Prostate gland (tissue), 2 donors: ENCODE measurements around the gene ETFB. TPM values are rescaled to one million over a fixed set of nuclear protein-coding genes. Genes with fewer than 3 reads are reported as not detected.

Source experiments
- DNase-seq: peaks from one replicate; pipeline ENCODE4 v3.0.0-alpha.2; 2019; ENCODE audit warnings: low spot score
- H3K27ac ChIP-seq, 2 donors: fragments of 200-600 bp; sonication (generic); 2 replicates each; pipeline ENCODE4 v1.5.1; 2017 to 2019
- H3K27me3 ChIP-seq: fragments of 200-600 bp; sonication (generic); replicated peaks from 2 replicates; pipeline ENCODE4 v1.5.1; 2019; ENCODE audit not compliant: insufficient read depth
- H3K36me3 ChIP-seq, 2 donors: fragments of 200-600 bp; sonication (generic); 1 replicate in 1 of 2; 2 replicates in 1 of 2; pipeline versions ENCODE4 v1.5.1 to v1.8.1; 2017 to 2019
- H3K4me1 ChIP-seq: fragments of 200-600 bp; sonication (generic); replicated peaks from 2 replicates; pipeline ENCODE4 v1.5.1; 2019
- H3K4me3 ChIP-seq, 2 donors: fragments of 200-600 bp; sonication (generic); 2 replicates each; pipeline ENCODE4 v1.5.1; 2017 to 2019
- H3K9me3 ChIP-seq: fragments of 200-600 bp; sonication (generic); 2 replicates; pipeline ENCODE4 v1.5.1; 2017
- CTCF ChIP-seq, 4 experiments: fragments of 200-600 bp in 2 of 4; fragments of 450-650 bp in 2 of 4; sonication (generic) in 2 of 4; IDR thresholded peaks; 1 replicate in 3 of 4; 2 replicates in 1 of 4; pipeline ENCODE4 v1.5.1; 2016 to 2019; ENCODE audit warnings: antibody characterized with exemption in 4 of 4, mild to moderate bottlenecking in 2 of 4, moderate library complexity in 2 of 4
- POLR2A ChIP-seq: fragments of 450-650 bp; IDR thresholded peaks from one replicate; pipeline ENCODE4 v1.6.1; 2016; ENCODE audit warnings: antibody characterized with exemption, mild to moderate bottlenecking
- POLR2AphosphoS5 ChIP-seq: sonication (generic); formaldehyde crosslinking; IDR thresholded peaks from one replicate; pipeline ENCODE4 v1.6.1; 2017; ENCODE audit warnings: antibody characterized with exemption
- WGBS: methylation state at CpG from one replicate; pipeline ENCODE4 v1.1.5; 2018; 5-methylcytosine and 5-hydroxymethylcytosine counted together
- intact Hi-C: fragments of 100-400 bp; cut with DNase I; formaldehyde crosslinking; loops from one replicate; pipeline ENCODE4 v1.14.2; 2022
- total RNA-seq, 2 donors: library from RNA; depleted of rRNA; stranded (reverse); fragments of >200 nt; gene quantifications; one replicate each; pipeline ENCODE4 v1.1.0, GENCODE V29; 2016

ETFB gene
- total RNA-seq, 2 donors from 2014 or later = 82.8 to 118 TPM

- no peaks in the 10 kb centered on the region for H3K27me3 ChIP-seq
- no peaks in the 10 kb centered on the region for H3K36me3 ChIP-seq
- 89% methylated on average over 4 of the region's 4 CpGs for WGBS
- DNase-seq = no peak
- H3K4me3 ChIP-seq = no peak overlapping the region
- intact Hi-C loops = no loop called here
- H3K27ac ChIP-seq = no peak overlapping the region
- H3K4me1 ChIP-seq = peaks cover under 1% of the 10 kb centered on the region
- H3K9me3 ChIP-seq = no peaks in the 10 kb centered on the region
- TF ChIP-seq POLR2AphosphoS5 (no peak), CTCF (IDR thresholded peaks at IDR 0.05) (no peak), POLR2A (no peak)
These were observed 6.9 kb downstream of the ETFB start for GRCh38 chr19:51359294-51359693.

GRCh38 chr19:51357952-51358351, 8.2 kb downstream of the ETFB start:
- H3K36me3 ChIP-seq = no peaks in the 10 kb centered on the region
- peaks cover 4% of the 10 kb centered on the region for H3K4me1 ChIP-seq
- no peaks in the 10 kb centered on the region for H3K27me3 ChIP-seq
- H3K4me3 ChIP-seq = no peak overlapping the region
- WGBS = 83% methylated on average over 7 of the region's 7 CpGs
- intact Hi-C loops = no loop called here
- H3K27ac ChIP-seq = no peak overlapping the region
- H3K9me3 ChIP-seq = no peaks in the 10 kb centered on the region
- DNase-seq = no peak
- TF ChIP-seq POLR2AphosphoS5 = no peak
- no peak for TF ChIP-seq CTCF (IDR thresholded peaks at IDR 0.05)
- no peak for TF ChIP-seq POLR2A

- TF ChIP-seq POLR2A (no peak), POLR2AphosphoS5 (no peak), CTCF (IDR thresholded peaks at IDR 0.05) (no peak)
These were observed 9.9 kb downstream of the ETFB start for GRCh38 chr19:51356159-51356801.

GRCh38 chr19:51354742-51355148, 11.4 kb downstream of the ETFB start:
- Histone ChIP-seq H3K4me3 (no peak overlapping the region), H3K9me3 (no peaks in the 10 kb centered on the region), H3K4me1 (peaks cover 4% of the 10 kb centered on the region), H3K27ac (no peak overlapping the region), H3K27me3 (no peaks in the 10 kb centered on the region), H3K36me3 (no peaks in the 10 kb centered on the region)
- TF ChIP-seq POLR2AphosphoS5 (peak; percentile 4), CTCF (IDR thresholded peaks at IDR 0.05) (no peak), POLR2A (no peak)
- DNase-seq = no peak
- WGBS = 28% methylated on average over 8 of the region's 8 CpGs
- intact Hi-C loops = no loop called here

More at GRCh38 chr19:51356159-51356801, 9.9 kb downstream of the ETFB start:
- WGBS = 95% methylated on average over 10 of the region's 10 CpGs
- no peak overlapping the region for H3K4me3 ChIP-seq
- H3K36me3 ChIP-seq = no peaks in the 10 kb centered on the region
- no peaks in the 10 kb centered on the region for H3K27me3 ChIP-seq
- no peaks in the 10 kb centered on the region for H3K9me3 ChIP-seq
- H3K4me1 ChIP-seq = peaks cover 4% of the 10 kb centered on the region
- intact Hi-C loops = no loop called here
- no peak overlapping the region for H3K27ac ChIP-seq
- DNase-seq = no peak

GRCh38 chr19:51354103-51354741, 12.0 kb downstream of the ETFB start:
- H3K9me3 ChIP-seq = no peaks in the 10 kb centered on the region
- H3K27me3 ChIP-seq = no peaks in the 10 kb centered on the region
- no peak for DNase-seq
- H3K4me3 ChIP-seq = no peak overlapping the region
- TF ChIP-seq POLR2AphosphoS5 (no peak), POLR2A (no peak), CTCF (IDR thresholded peaks at IDR 0.05) (no peak)
- H3K36me3 ChIP-seq = no peaks in the 10 kb centered on the region
- WGBS = 41% methylated on average over 12 of the region's 12 CpGs
- peaks cover 4% of the 10 kb centered on the region for H3K4me1 ChIP-seq
- intact Hi-C loops = no loop called here
- no peak overlapping the region for H3K27ac ChIP-seq
